GM23338 (cell line): Measurements from ENCODE around the gene MAPK14. TPM values are rescaled to one million over a fixed set of nuclear protein-coding genes. Genes with fewer than 3 reads are reported as not detected.

ENCODE experiments used
- ATAC-seq: fragments of 200-7000 bp; cut with Tn5 transposase; 3 replicates; pipeline ENCODE4 v1.9.1; 2020
- DNase-seq: peaks from one replicate; pipeline ENCODE4 v3.0.0-alpha.2; 2015; ENCODE audit warnings: low spot score
- H2AFZ ChIP-seq: fragments of 200-600 bp; sonication (generic); 2 replicates; pipeline ENCODE4 v1.8.0; 2016; ENCODE audit warnings: antibody characterized with exemption, mild to moderate bottlenecking, moderate library complexity
- H3F3A ChIP-seq: fragments of 200-600 bp; sonication (generic); replicated peaks from 2 replicates; pipeline ENCODE4 v1.8.0; 2017; ENCODE audit warnings: antibody characterized with exemption, mixed run types, low read depth
- H3K27ac ChIP-seq: fragments of 200-600 bp; sonication (generic); 2 replicates; pipeline ENCODE4 v1.6.1; 2016; ENCODE audit warnings: low read depth
- H3K27me3 ChIP-seq: fragments of 200-600 bp; sonication (generic); 2 replicates; pipeline ENCODE4 v1.8.0; 2016; ENCODE audit warnings: mild to moderate bottlenecking, mixed run types, moderate library complexity; ENCODE audit not compliant: insufficient read depth
- H3K36me3 ChIP-seq: fragments of 200-600 bp; sonication (generic); 2 replicates; pipeline ENCODE4 v1.8.0; 2016; ENCODE audit warnings: mild to moderate bottlenecking; ENCODE audit not compliant: insufficient read depth
- H3K4me1 ChIP-seq: fragments of 200-600 bp; sonication (generic); 2 replicates; pipeline ENCODE4 v1.8.0; 2016; ENCODE audit warnings: mild to moderate bottlenecking, moderate library complexity; ENCODE audit not compliant: insufficient read depth
- H3K4me2 ChIP-seq: fragments of 200-600 bp; sonication (generic); 2 replicates; pipeline ENCODE4 v1.7.1; 2017; ENCODE audit warnings: mixed run types
- H3K4me3 ChIP-seq: fragments of 200-600 bp; sonication (generic); 2 replicates; pipeline ENCODE4 v1.6.1; 2016; ENCODE audit warnings: mixed run types
- H3K79me2 ChIP-seq: fragments of 200-600 bp; sonication (generic); replicated peaks from 2 replicates; pipeline ENCODE4 v1.8.0; 2017; ENCODE audit warnings: mild to moderate bottlenecking; ENCODE audit not compliant: insufficient read depth
- H3K9me2 ChIP-seq: fragments of 200-600 bp; sonication (generic); 2 replicates; pipeline ENCODE4 v1.8.0; 2017; ENCODE audit not compliant: insufficient read depth
- H4K20me1 ChIP-seq: fragments of 200-600 bp; sonication (generic); replicated peaks from 2 replicates; pipeline ENCODE4 v1.8.0; 2017; ENCODE audit warnings: mild to moderate bottlenecking; ENCODE audit not compliant: insufficient read depth
- H3K27ac Mint-ChIP-seq: 2 replicates; pipeline ENCODE4 v1.8.0; 2020; ENCODE audit warnings: inconsistent platforms, mild to moderate bottlenecking, moderate library complexity, mixed read lengths
- H3K27me3 Mint-ChIP-seq: 3 replicates; pipeline ENCODE4 v1.8.0; 2022; ENCODE audit warnings: low read depth, mild to moderate bottlenecking, moderate library complexity, mixed read lengths, inconsistent platforms; ENCODE audit not compliant: insufficient read depth, poor library complexity
- H3K36me3 Mint-ChIP-seq: 3 replicates; pipeline ENCODE4 v1.8.0; 2021; ENCODE audit warnings: low read depth, mild to moderate bottlenecking, inconsistent platforms, moderate library complexity, mixed read lengths
- H3K4me1 Mint-ChIP-seq: 3 replicates; pipeline ENCODE4 v1.8.0; 2020; ENCODE audit warnings: mild to moderate bottlenecking, inconsistent platforms, mixed read lengths
- H3K4me3 Mint-ChIP-seq: 3 replicates; pipeline ENCODE4 v1.8.0; 2021; ENCODE audit warnings: moderate library complexity, mild to moderate bottlenecking, inconsistent platforms, mixed read lengths
- H3K9me3 Mint-ChIP-seq: 3 replicates; pipeline ENCODE4 v1.8.0; 2020; ENCODE audit warnings: moderate library complexity, mild to moderate bottlenecking, inconsistent platforms, mixed read lengths
- CREB1 ChIP-seq: fragments of 250-450 bp; sonication (Bioruptor Pico); IDR thresholded peaks from 2 replicates; pipeline ENCODE4 v1.5.0; 2020; ENCODE audit warnings: low read depth, mild to moderate bottlenecking, moderate library complexity
- ETS1 ChIP-seq: IDR thresholded peaks from 2 replicates; pipeline ENCODE4 v1.6.1; 2016; ENCODE audit warnings: antibody characterized with exemption
- EZH2 ChIP-seq: fragments of 200-600 bp; sonication (generic); IDR thresholded peaks from one replicate; pipeline ENCODE4 v1.8.0; 2017; ENCODE audit warnings: antibody characterized with exemption, mild to moderate bottlenecking, low read depth; ENCODE audit not compliant: unreplicated experiment
- EZH2phosphoT487 ChIP-seq: fragments of 200-600 bp; sonication (generic); IDR thresholded peaks from one replicate; pipeline ENCODE4 v1.8.1; 2018; ENCODE audit warnings: antibody characterized with exemption; ENCODE audit not compliant: unreplicated experiment
- JUNB ChIP-seq: IDR thresholded peaks from one replicate; pipeline ENCODE4 v1.6.1; 2016; ENCODE audit warnings: antibody characterized with exemption; ENCODE audit not compliant: unreplicated experiment
- NANOG ChIP-seq: IDR thresholded peaks from 2 replicates; pipeline ENCODE4 v1.6.1; 2016; ENCODE audit warnings: antibody characterized with exemption, borderline replicate concordance
- POLR2AphosphoS5 ChIP-seq: IDR thresholded peaks from 2 replicates; pipeline ENCODE4 v1.6.1; 2016; ENCODE audit warnings: antibody characterized with exemption, low read depth
- REST ChIP-seq: IDR thresholded peaks from one replicate; pipeline ENCODE4 v1.6.1; 2018; ENCODE audit warnings: antibody characterized with exemption; ENCODE audit not compliant: unreplicated experiment
- ZNF331 ChIP-seq: fragments of 250-450 bp; sonication (Bioruptor Pico); IDR thresholded peaks from 2 replicates; pipeline ENCODE4 v1.5.0; 2020; ENCODE audit warnings: low read depth, mild to moderate bottlenecking, moderate library complexity
- ZNF462 ChIP-seq: fragments of 250-450 bp; sonication (Bioruptor Pico); IDR thresholded peaks from 2 replicates; pipeline ENCODE4 v1.5.0; 2020; ENCODE audit warnings: mild to moderate bottlenecking, moderate library complexity
- polyA plus RNA-seq: library from polyadenylated mRNA; unstranded; fragments of >200 nt; fragmentation: Nextera tagmentation; extraction: Ambion mirVana; gene quantifications from 2 replicates; pipeline ENCODE4 v1.2.1, GENCODE V29; 2016
- total RNA-seq: library from RNA; depleted of rRNA; stranded (reverse); fragments of >200 nt; shearing (Covaris generic); gene quantifications from 2 replicates; pipeline ENCODE4 v1.2.3, GENCODE V29; 2014

MAPK14 gene
- total and polyA plus RNA-seq, 2 experiments from 2014 or later: 8.8 to 44.5 TPM

GRCh38 chr6:36126121-36126520 lies 98.5 kb downstream of the MAPK14 start (continued):
- no peak for TF ChIP-seq CREB1 (CRISPR knock-in tag)
- TF ChIP-seq JUNB: no peak
- TF ChIP-seq NANOG: no peak
- no peak for TF ChIP-seq ZNF331 (CRISPR knock-in tag)
- TF ChIP-seq REST: no peak
- no peak for TF ChIP-seq EZH2phosphoT487

GRCh38 chr6:36126553-36127458 lies 99.2 kb downstream of the MAPK14 start:
- Mint-ChIP-seq H3K27ac (no peak overlapping the region), H3K4me1 (peaks cover 18% of the 10 kb centered on the region), H3K36me3 (no peaks in the 10 kb centered on the region), H3K9me3 (peaks cover 2% of the 10 kb centered on the region; the same call in 1 of the 3 replicates), H3K4me3 (no peak overlapping the region), H3K27me3 (peaks cover 10% of the 10 kb centered on the region)
- no peak overlapping the region for H2AFZ ChIP-seq
- no peak for DNase-seq
- ATAC-seq: no peak
- peaks cover 14% of the 10 kb centered on the region; the same call in 1 of the 2 replicates for H3K27me3 ChIP-seq
- no peak overlapping the region for H3K4me2 ChIP-seq
- no peaks in the 10 kb centered on the region for H3K36me3 ChIP-seq
- no peak overlapping the region for H3K27ac ChIP-seq
- H3K9me2 ChIP-seq: no peaks in the 10 kb centered on the region
- H3K4me3 ChIP-seq: no peak overlapping the region
- H4K20me1 ChIP-seq: no peaks in the 10 kb centered on the region; the same call in 1 of the 2 replicates
- H3F3A ChIP-seq: no peaks in the 10 kb centered on the region
- H3K79me2 ChIP-seq: no peaks in the 10 kb centered on the region
- peaks cover 10% of the 10 kb centered on the region; the same call in 1 of the 2 replicates for H3K4me1 ChIP-seq
- TF ChIP-seq ZNF462 (no peak), EZH2 (no peak), POLR2AphosphoS5 (no peak), EZH2phosphoT487 (no peak), ETS1 (no peak)
